ENCODE data around the gene PLA2G2A. TPM values are rescaled to one million over a fixed set of nuclear protein-coding genes. Genes with fewer than 3 reads are reported as not detected.

PLA2G2A gene, protein sequence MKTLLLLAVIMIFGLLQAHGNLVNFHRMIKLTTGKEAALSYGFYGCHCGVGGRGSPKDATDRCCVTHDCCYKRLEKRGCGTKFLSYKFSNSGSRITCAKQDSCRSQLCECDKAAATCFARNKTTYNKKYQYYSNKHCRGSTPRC
- total RNA-seq: not detected in 2 replicates
- not detected for total RNA-seq (2013)
- not detected in 2 replicates for polyA plus RNA-seq
- polyA minus RNA-seq: not detected in 2 replicates

GRCh38 chr1:19979494-19979977, at the start of gene PLA2G2A:
Gene PLA2G2A (minus strand): TSS chr1:19979618. CDS start chr1:19978773, 845 bp downstream.
- no peak for DNase-seq
- ATAC-seq (ENCODE audit: low read depth): no peak
- TF ChIP-seq CTCF (IDR thresholded peaks at IDR 0.05) (no peak), EZH2 (IDR thresholded peaks at IDR 0.05; ENCODE audit: borderline replicate concordance, insufficient read depth, low read depth, low read length, poor library complexity, severe bottlenecking) (no peak)
- CTCF ChIA-PET: interaction anchor here (1.1 kb wide), 1 partner anchor 113 kb away, joined by 3 read pairs; no protein-coding TSS in a partner anchor
- WGBS (ENCODE audit: insufficient coverage): 93% methylated on average over 4 of the region's 8 CpGs
- H3K4me2 ChIP-seq (replicated peaks; ENCODE audit: low read depth, low read length, poor library complexity, severe bottlenecking): no peak within 1 kb of the TSS
- H2AFZ ChIP-seq (ENCODE audit: insufficient read depth, low read depth, low read length, poor library complexity, severe bottlenecking): no peak within 1 kb of the TSS
- no peaks in the 10 kb centered on the region for H3K36me3 ChIP-seq (replicated peaks in 1 of 2; ENCODE audit: control extremely low read depth in 1 of 2, control insufficient read depth in 1 of 2, extremely low read depth in 1 of 2, insufficient read depth in 2 of 2, low read length in 1 of 2)
- H3K27ac ChIP-seq (ENCODE audit: low read length in 2 of 2): no peak within 1 kb of the TSS
- no peaks in the 10 kb centered on the region for H3K9me3 ChIP-seq (ENCODE audit: control extremely low read depth in 1 of 3, control insufficient read depth in 2 of 3, insufficient read depth in 1 of 3, low read length in 2 of 3)
- Mint-ChIP-seq H3K9me3 (ENCODE audit: insufficient read depth) (peaks cover 2% of the 10 kb centered on the region), H3K27ac (no peak within 1 kb of the TSS), H3K27me3 (peaks cover 29% of the 10 kb centered on the region), H3K4me3 (no peak within 1 kb of the TSS), H3K4me1 (peaks cover 2% of the 10 kb centered on the region)
- H3K79me2 ChIP-seq (ENCODE audit: control insufficient read depth, insufficient read depth, low read length): no peaks in the 10 kb centered on the region
- no peaks in the 10 kb centered on the region for H3K4me1 ChIP-seq (ENCODE audit: control insufficient read depth in 2 of 2, insufficient read depth in 2 of 2, low read length in 2 of 2)
- intact Hi-C loops (cut with micrococcal nuclease): no loop called here
- no peak within 1 kb of the TSS for H3K4me3 ChIP-seq (ENCODE audit: control extremely low read depth in 1 of 5, extremely low read depth in 1 of 5, insufficient read depth in 1 of 5, low read depth in 2 of 5, low read length in 4 of 5)
- no peak within 1 kb of the TSS for H3K9ac ChIP-seq (ENCODE audit: low read length)
- H4K20me1 ChIP-seq (ENCODE audit: control insufficient read depth, insufficient read depth, low read length, poor library complexity, severe bottlenecking): no peaks in the 10 kb centered on the region
- POLR2A ChIA-PET: no interaction called here
- H3K27me3 ChIP-seq (replicated peaks in 1 of 4; ENCODE audit: control extremely low read depth in 1 of 4, control insufficient read depth in 3 of 4, insufficient read depth in 4 of 4, low read length in 3 of 4): no peaks in the 10 kb centered on the region

DNA sequence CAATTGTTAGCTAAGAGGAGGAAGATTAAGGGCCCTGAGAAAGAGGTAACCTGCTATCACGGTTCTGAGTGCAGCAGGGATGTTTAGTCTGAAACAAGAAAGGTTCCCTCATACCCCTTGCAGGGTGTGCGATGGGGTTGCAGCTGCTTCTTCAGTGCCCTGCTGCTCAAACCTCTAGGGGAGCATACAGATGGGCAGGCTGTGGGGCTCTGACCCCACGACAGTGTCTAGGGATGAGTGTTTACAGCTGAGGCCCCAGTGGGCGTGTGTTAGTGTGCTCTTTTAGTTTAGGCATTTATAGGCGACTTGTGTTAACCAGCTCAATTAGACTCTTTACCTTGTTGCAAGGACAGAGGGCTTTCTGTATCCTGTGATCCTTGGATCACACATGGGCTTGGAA, 49.3 kb upstream of the PLA2G2A start:
- ATAC-seq (ENCODE audit: low read depth) (no peak), DNase-seq (no peak)
- H3K4me3 Mint-ChIP-seq: no peak overlapping the region
- CTCF ChIA-PET: no interaction called here
- Histone ChIP-seq H4K20me1 (ENCODE audit: control insufficient read depth, insufficient read depth, low read length, poor library complexity, severe bottlenecking) (no peaks in the 10 kb centered on the region), H3K79me2 (ENCODE audit: control insufficient read depth, insufficient read depth, low read length) (no peaks in the 10 kb centered on the region), H2AFZ (ENCODE audit: insufficient read depth, low read depth, low read length, poor library complexity, severe bottlenecking) (no peak overlapping the region), H3K4me1 (ENCODE audit: control insufficient read depth in 2 of 2, insufficient read depth in 2 of 2, low read length in 2 of 2) (no peaks in the 10 kb centered on the region), H3K27ac (ENCODE audit: low read length in 2 of 2) (no peak overlapping the region), H3K9me3 (ENCODE audit: control extremely low read depth in 1 of 3, control insufficient read depth in 2 of 3, insufficient read depth in 1 of 3, low read length in 2 of 3) (peaks cover 0 to 1% (median 0%) of the 10 kb centered on the region in 3 donors), H3K9ac (ENCODE audit: low read length) (no peak overlapping the region), H3K27me3 (replicated peaks in 1 of 4; ENCODE audit: control extremely low read depth in 1 of 4, control insufficient read depth in 3 of 4, insufficient read depth in 4 of 4, low read length in 3 of 4) (peaks cover 0 to 23% (median 3%) of the 10 kb centered on the region in 4 experiments), H3K4me2 (replicated peaks; ENCODE audit: low read depth, low read length, poor library complexity, severe bottlenecking) (no peak overlapping the region), H3K4me3 (ENCODE audit: control extremely low read depth in 1 of 5, extremely low read depth in 1 of 5, insufficient read depth in 1 of 5, low read depth in 2 of 5, low read length in 4 of 5) (no peak overlapping the region), H3K36me3 (replicated peaks in 1 of 2; ENCODE audit: control extremely low read depth in 1 of 2, control insufficient read depth in 1 of 2, extremely low read depth in 1 of 2, insufficient read depth in 2 of 2, low read length in 1 of 2) (no peaks in the 10 kb centered on the region)
- no peaks in the 10 kb centered on the region for H3K4me1 Mint-ChIP-seq
- 87% methylated on average over 5 of the region's 5 CpGs for WGBS (ENCODE audit: insufficient coverage)
- H3K27me3 Mint-ChIP-seq: peaks cover 62% of the 10 kb centered on the region
- POLR2A ChIA-PET: no interaction called here
- intact Hi-C loops (cut with micrococcal nuclease): no loop called here
- no peak for TF ChIP-seq EZH2 (IDR thresholded peaks at IDR 0.05; ENCODE audit: borderline replicate concordance, insufficient read depth, low read depth, low read length, poor library complexity, severe bottlenecking)
- no peak for TF ChIP-seq CTCF (IDR thresholded peaks at IDR 0.05)
- H3K27ac Mint-ChIP-seq: no peak overlapping the region
- peaks cover 4% of the 10 kb centered on the region for H3K9me3 Mint-ChIP-seq (ENCODE audit: insufficient read depth)

All from B cell (primary cell).